ENCODE data around the gene SIGLEC10.
A peak's percentile ranks its signal among the peaks of the same experiment; 100 is the strongest.
"Not testable (repeated sequence)": the region's sequence is repeated elsewhere in the genome, so short reads cannot be mapped to it uniquely, and the experiment has no call there.

SIGLEC10 gene

DNA sequence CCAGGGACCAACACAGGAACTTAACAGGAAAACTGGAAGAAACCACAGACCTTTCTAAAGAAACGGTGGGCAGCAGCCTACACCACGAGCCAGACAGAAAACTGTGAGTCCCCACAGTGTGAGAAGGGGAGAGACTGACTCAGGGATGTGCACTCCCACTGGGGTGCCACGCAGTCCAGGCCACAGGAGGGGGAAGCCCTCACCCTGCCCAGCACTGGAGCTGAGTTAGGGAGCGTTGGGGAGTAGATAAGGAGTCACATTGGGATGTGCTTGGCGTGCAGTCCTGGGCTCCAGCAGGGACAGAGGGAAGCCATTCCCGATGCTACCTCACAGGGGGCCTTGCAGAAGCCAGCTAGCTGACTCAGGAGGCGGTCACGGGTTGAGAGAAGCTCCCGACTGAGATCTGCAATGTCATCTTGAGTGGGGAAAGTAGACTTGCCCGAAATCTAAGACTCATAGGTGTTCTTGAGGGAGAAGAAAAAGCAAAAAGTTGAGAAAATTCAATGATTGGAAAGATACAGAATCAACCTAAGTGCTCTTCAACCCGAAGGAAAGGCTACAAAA is 23.5 kb upstream of the SIGLEC10 start:
- FAIRE-seq: no peak

GRCh38 chr19:51440052-51440451 is 22.6 kb upstream of the SIGLEC10 start:
- no peak for FAIRE-seq

More for the DNA sequence above, 23.5 kb upstream of the SIGLEC10 start:
- DNase-seq (ENCODE audit: insufficient read length, low spot score): no peak

DNA sequence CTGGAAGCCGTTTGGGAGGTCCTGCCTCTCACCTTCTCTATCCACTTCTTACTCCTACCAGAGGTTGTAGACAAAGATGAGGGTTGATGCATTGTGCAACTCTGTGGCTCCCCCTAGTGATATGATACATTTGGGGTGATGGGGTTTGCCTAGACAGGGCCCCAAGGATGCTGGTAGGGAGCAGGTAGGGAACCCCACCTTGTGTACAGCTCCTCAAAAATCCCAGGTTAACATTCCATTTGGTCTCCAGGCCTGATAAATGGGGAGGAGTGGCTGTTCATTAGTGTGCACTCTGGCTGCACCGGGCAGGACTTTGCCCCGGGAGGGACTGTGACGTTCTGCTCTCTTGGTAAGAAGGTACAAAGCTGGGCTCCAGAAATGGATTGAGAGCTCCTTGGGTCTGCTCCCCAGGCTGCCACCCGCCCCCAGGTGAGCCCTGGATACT is 21.6 kb upstream of the SIGLEC10 start:
- FAIRE-seq: no peak
- DNase-seq (ENCODE audit: insufficient read length, low spot score): no peak

More at GRCh38 chr19:51440052-51440451, 22.6 kb upstream of the SIGLEC10 start:
- DNase-seq (ENCODE audit: insufficient read length, low spot score): no peak

DNA sequence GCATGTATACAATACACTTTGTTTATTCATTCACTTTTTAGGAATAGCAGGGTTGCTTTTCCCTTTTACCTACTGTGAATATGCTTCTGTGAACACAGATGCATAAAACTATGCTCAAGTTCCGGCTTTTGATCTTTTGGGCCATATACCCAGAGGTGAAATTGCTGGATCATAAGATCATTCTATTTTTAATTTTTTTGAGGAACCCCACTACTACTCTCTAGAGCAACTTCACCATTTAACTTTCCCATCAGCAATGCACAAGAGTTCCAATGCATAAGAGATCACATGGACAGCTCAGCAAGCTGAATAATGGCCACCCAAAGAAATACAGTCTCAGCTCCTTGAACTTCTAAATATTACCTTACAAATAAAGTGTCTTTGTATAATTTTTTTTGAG is 17.0 kb upstream of the SIGLEC10 start:
- DNase-seq (ENCODE audit: insufficient read length, low spot score): no peak
- FAIRE-seq: no peak

DNA sequence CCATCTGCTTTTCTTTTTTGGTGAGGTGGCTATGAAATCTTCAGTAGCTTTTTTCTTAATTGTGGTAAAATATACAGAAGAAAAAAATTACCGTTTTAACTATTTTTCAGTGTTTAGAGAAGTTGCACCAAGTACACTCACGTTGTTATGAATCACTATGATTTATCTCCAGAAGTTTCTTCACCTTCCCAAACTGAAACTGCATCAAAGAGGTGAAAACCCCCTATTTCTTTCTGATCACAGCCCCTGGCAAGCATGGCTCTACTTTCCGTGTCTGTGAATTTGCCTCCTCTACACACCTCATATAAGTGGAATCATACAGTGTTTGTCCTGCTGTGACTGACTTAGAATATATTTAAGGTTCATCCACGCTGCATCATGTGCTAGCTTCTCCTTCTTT is 15.6 kb upstream of the SIGLEC10 start:
- no peak for FAIRE-seq
- no peak for DNase-seq (ENCODE audit: insufficient read length, low spot score)

DNA sequence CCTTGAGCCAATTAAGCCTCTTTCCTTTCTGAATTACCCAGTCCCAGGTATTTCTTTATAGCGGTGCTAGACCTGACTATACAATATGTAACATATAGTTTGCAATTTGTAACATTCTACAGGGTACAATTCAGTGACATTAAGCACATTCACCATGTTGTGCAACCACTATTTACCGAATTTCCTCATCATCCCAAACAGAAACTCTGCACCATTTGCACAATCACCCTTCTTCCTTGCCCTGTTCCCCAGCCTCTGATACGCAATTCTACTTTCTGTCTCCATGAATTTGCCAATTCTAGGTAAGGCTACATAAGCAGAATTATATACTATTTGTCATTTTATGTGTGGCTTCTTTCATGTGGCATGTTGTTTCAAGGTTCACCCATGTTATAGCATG is 13.7 kb upstream of the SIGLEC10 start:
- DNase-seq (ENCODE audit: insufficient read length, low spot score) (no peak), FAIRE-seq (no peak)

- no peak for DNase-seq (ENCODE audit: insufficient read length, low spot score)
- FAIRE-seq: no peak
Observed at GRCh38 chr19:51430221-51430620, 12.8 kb upstream of the SIGLEC10 start.

- no peak for FAIRE-seq
- DNase-seq (ENCODE audit: insufficient read length, low spot score): no peak
Observed at GRCh38 chr19:51427201-51427600, 9.8 kb upstream of the SIGLEC10 start.

DNA sequence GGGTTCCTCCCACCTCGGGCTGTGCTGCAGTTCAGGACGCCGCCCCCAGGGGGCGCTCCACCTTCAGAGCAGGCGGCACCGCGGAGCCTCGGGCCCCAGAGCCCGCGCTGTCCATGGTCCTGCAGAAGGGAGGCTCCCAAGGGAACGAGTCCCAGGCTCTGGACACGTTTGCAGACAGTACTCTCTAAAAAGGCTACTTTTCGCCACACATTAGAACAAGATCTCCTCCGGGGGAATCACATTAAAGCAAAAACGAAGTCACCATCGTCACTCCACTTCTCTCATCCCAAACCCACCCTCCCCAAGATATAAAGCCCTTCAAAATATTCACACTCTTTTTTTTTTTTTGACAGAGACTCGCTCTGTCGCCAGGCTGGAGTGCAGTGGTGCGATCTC is 4.6 kb upstream of the SIGLEC10 start:
- no peak for FAIRE-seq
- peak; percentile 81 for DNase-seq (ENCODE audit: insufficient read length, low spot score)

GRCh38 chr19:51421229-51422052 is 4.0 kb upstream of the SIGLEC10 start:
- FAIRE-seq: no peak

GRCh38 chr19:51420511-51420910 is 3.1 kb upstream of the SIGLEC10 start:
- not testable (repeated sequence) for DNase-seq (ENCODE audit: insufficient read length, low spot score); FAIRE-seq

More at GRCh38 chr19:51421229-51422052, 4.0 kb upstream of the SIGLEC10 start:
- no peak for DNase-seq (ENCODE audit: insufficient read length, low spot score)

GRCh38 chr19:51418707-51419106 is 1.3 kb upstream of the SIGLEC10 start:
- no peak for FAIRE-seq
- DNase-seq (ENCODE audit: insufficient read length, low spot score): no peak

DNA sequence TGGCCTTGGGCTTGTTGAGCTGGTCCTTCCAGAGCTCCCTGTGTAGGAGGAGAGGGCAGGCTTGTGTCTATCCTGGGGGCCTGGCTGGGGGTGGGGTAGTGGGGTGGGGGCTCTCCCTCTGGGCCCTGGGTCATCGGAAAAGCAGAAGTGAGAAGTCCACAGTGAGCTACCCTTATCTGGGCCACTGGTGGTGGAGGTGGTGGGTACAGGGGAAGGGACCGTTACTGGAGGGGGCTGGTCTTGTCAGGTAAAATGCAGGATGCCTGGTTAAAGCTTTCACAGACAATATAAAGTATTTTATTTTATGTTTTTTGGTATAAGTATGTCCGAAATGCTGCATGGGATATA is 342 bp upstream of the SIGLEC10 start:
- FAIRE-seq (no peak), DNase-seq (ENCODE audit: insufficient read length, low spot score) (no peak)

- not testable (repeated sequence) for FAIRE-seq; DNase-seq (ENCODE audit: insufficient read length, low spot score)
Observed at GRCh38 chr19:51416422-51416821, 1.0 kb downstream of the SIGLEC10 start.

DNA sequence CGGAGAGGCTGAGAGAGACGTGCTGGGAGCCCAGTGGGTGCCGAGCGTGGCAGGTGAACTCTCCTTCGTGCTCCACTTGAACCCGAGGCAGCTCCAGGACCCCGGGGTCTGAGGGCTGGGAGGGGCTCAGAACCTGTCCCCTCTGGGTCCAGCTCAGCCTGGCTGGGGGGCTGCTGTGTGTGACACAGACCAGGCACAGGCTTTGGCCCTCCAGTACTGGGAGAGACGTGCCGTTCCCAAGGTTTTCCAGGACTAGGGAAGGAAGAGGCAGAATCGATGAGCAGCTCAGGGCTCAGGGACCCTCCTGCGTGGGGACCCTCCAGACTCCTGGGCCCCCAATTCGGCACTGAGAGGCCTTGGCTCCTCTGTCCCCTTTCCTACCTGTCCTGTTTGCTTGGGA is 2.3 kb downstream of the SIGLEC10 start:
- FAIRE-seq (no peak), DNase-seq (ENCODE audit: insufficient read length, low spot score) (no peak)

DNA sequence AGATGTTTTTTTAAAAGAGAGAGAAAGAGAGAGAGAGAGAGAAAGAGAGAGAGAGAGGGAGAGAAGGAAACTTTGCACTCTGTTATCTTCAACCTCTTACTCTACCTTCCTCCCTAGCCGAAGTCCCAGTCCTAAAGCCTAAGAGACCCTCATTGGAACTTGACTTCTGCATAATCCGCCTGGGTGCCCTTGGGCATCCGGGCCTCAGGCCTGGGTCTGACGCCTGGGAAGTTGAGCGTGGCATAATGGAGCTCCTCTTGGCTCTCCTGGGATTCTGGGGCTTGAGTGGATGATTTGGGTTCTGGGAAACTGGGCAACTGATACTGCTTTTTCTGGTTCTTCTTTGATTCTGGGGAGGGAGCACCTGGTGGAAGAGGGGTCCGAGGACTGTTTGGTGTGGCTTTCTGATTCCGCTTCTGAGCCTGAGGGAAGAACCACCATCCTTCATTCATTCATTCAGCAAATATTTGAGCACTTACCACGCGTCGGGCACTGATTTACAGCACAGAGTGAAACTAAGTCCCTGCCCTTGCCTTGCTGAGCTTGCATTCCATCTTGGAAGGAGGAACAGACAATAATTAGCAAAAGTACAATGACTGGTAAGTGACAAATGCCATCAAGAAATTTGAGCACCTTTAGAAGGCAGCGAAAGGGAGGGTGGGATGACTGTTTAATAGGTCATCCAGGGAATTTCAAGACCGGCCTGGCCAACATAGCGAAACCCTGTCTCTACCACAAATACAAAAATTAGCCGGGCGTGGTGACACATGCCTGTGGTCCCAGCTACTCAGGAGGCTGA is 6.3 kb downstream of the SIGLEC10 start:
- FAIRE-seq (no peak), DNase-seq (ENCODE audit: insufficient read length, low spot score) (no peak)

- FAIRE-seq (no peak), DNase-seq (ENCODE audit: insufficient read length, low spot score) (peak; percentile 47)
Observed at GRCh38 chr19:51407511-51408131, 9.8 kb downstream of the SIGLEC10 start.

DNA sequence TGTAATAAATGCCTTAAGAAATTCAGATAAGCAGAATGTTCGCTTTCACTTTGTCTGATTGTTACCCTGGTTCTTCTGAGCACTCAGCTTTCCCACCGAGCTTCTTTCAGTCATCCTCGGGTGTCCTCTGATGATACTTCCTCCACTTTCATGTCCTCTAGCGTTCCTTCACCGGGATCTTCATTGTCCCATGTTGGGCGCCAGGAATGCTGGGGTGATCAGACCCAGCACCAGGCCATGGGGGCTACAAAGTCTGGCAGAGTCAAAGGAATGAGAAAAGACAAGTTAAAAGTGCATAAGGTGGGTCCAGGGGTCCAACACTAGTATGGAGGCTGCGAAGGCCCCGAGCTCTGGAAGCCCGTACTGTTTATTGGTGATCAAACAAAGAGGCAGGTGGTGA is 15.3 kb downstream of the SIGLEC10 start:
- FAIRE-seq (no peak), DNase-seq (ENCODE audit: insufficient read length, low spot score) (no peak)

- FAIRE-seq; DNase-seq (ENCODE audit: insufficient read length, low spot score): not testable (repeated sequence)
Observed at GRCh38 chr19:51399936-51400335, 17.5 kb downstream of the SIGLEC10 start.

- no peak for DNase-seq (ENCODE audit: insufficient read length, low spot score)
- no peak for FAIRE-seq
Observed at GRCh38 chr19:51399231-51399630, 18.2 kb downstream of the SIGLEC10 start.
